Keratinocyte (primary cell): ENCODE measurements around the gene UNC13C. TPM values are rescaled to one million over a fixed set of nuclear protein-coding genes. Genes with fewer than 3 reads are reported as not detected.

Experiments
- DNase-seq: peaks from one replicate; pipeline ENCODE4 v3.0.0-alpha.2; 2011; ENCODE audit warnings: low read depth, missing footprints, low spot score
- FAIRE-seq: peaks from 2 replicates; lab custom pipeline; 2011; peaks lifted over from hg19 to GRCh38; lab: Jason Lieb, UNC
- H2AFZ ChIP-seq: 2 replicates; pipeline ENCODE4 v1.6.0; 2012; ENCODE audit warnings: low read length, control low read depth, inconsistent platforms; ENCODE audit not compliant: control insufficient read depth
- H3K27ac ChIP-seq: 2 replicates; pipeline ENCODE4 v1.5.1; 2011; ENCODE audit warnings: low read length; ENCODE audit not compliant: control insufficient read depth, insufficient read depth
- H3K27me3 ChIP-seq: 3 replicates; pipeline ENCODE4 v1.6.0; 2011; ENCODE audit warnings: low read length; ENCODE audit not compliant: control insufficient read depth, insufficient read depth; ENCODE audit errors: extremely low read depth
- H3K36me3 ChIP-seq, 2 experiments: 2 replicates in 1 of 2; 3 replicates in 1 of 2; pipeline ENCODE4 v1.5.1; 2011; ENCODE audit warnings: low read length in 2 of 2, mild to moderate bottlenecking in 1 of 2; ENCODE audit not compliant: control insufficient read depth in 2 of 2, insufficient read depth in 2 of 2; ENCODE audit errors: extremely low read depth in 1 of 2
- H3K4me1 ChIP-seq: 3 replicates; pipeline ENCODE4 v1.5.1; 2011; ENCODE audit warnings: low read length; ENCODE audit not compliant: control insufficient read depth, insufficient read depth; ENCODE audit errors: extremely low read depth
- H3K4me2 ChIP-seq: 3 replicates; pipeline ENCODE4 v1.6.0; 2011; ENCODE audit warnings: low read depth, low read length; ENCODE audit not compliant: control insufficient read depth, insufficient read depth; ENCODE audit errors: extremely low read depth
- H3K4me3 ChIP-seq, 3 experiments: fragments of 200-600 bp in 1 of 3; sonication (generic) in 1 of 3; 2 replicates in 2 of 3; 3 replicates in 1 of 3; pipeline ENCODE4 v1.5.1; 2011 to 2016; ENCODE audit warnings: low read length in 3 of 3, mild to moderate bottlenecking in 3 of 3, control low read depth in 2 of 3, inconsistent platforms in 1 of 3, low read depth in 1 of 3, mixed read lengths in 1 of 3, mixed run types in 1 of 3, moderate library complexity in 1 of 3; ENCODE audit not compliant: control insufficient read depth in 2 of 3, insufficient read depth in 2 of 3; ENCODE audit errors: extremely low read depth in 1 of 3
- H3K79me2 ChIP-seq: 2 replicates; pipeline ENCODE4 v1.6.0; 2012; ENCODE audit warnings: low read length; ENCODE audit not compliant: control insufficient read depth, insufficient read depth
- H3K9ac ChIP-seq: 3 replicates; pipeline ENCODE4 v1.6.0; 2011; ENCODE audit warnings: low read length; ENCODE audit not compliant: control insufficient read depth, insufficient read depth; ENCODE audit errors: extremely low read depth
- H3K9me1 ChIP-seq: 3 replicates; pipeline ENCODE4 v1.6.0; 2011; ENCODE audit warnings: low read length; ENCODE audit not compliant: control insufficient read depth, insufficient read depth; ENCODE audit errors: extremely low read depth
- H3K9me3 ChIP-seq: 2 replicates; pipeline ENCODE4 v1.5.1; 2012; ENCODE audit warnings: low read depth, low read length; ENCODE audit not compliant: control insufficient read depth
- H4K20me1 ChIP-seq: 3 replicates; pipeline ENCODE4 v1.6.0; 2011; ENCODE audit warnings: low read length; ENCODE audit not compliant: control insufficient read depth, insufficient read depth; ENCODE audit errors: extremely low read depth
- CTCF ChIP-seq, 3 experiments: IDR thresholded peaks in 1 of 3; conservative IDR thresholded peaks in 1 of 3; optimal IDR thresholded peaks in 1 of 3; 2 replicates in 2 of 3; 3 replicates in 1 of 3; pipeline versions ENCODE3 to v1.5.1; 2011; ENCODE audit warnings: low read length in 3 of 3, mild to moderate bottlenecking in 3 of 3, moderate library complexity in 2 of 3, control low read depth in 1 of 3, inconsistent platforms in 1 of 3; ENCODE audit not compliant: insufficient read depth in 2 of 3; ENCODE audit errors: extremely low read depth in 1 of 3
- EZH2 ChIP-seq: IDR thresholded peaks from one replicate; pipeline ENCODE4 v1.6.1; 2012; ENCODE audit warnings: inconsistent platforms, mild to moderate bottlenecking, low read length, moderate library complexity
- dilution Hi-C: fragments of 300-500 bp; cut with MboI; formaldehyde crosslinking; loops from one replicate; pipeline ENCODE4 v1.7.0; 2020; ENCODE audit warnings: low sequenced_read_pairs; ENCODE audit not compliant: extremely low pct_ligation_motif_present
- polyA plus RNA-seq, 5 experiments: library from polyadenylated mRNA; depleted of rRNA in 3 of 5; stranded (reverse) in 3 of 5; stranded (forward) in 1 of 5; unstranded in 1 of 5; fragments of >200 nt; gene quantifications; 1 replicate in 1 of 5; 2 replicates in 3 of 5; 3 replicates in 1 of 5; pipeline versions ENCODE4 v1.2.1 to v1.2.3, GENCODE V29; 2011 to 2012; ENCODE audit warnings: missing spikeins in 2 of 5, low read depth in 1 of 5, low replicate concordance in 1 of 5

The UNC13C gene
- polyA plus RNA-seq, 1 donor (not counting 4 experiments of a cell fraction or from before 2014, with no cell fraction given), result not detected

- no peaks in the 10 kb centered on the region for H4K20me1 ChIP-seq
- H3K9me3 ChIP-seq, result no peaks in the 10 kb centered on the region
- H2AFZ ChIP-seq, result no peak overlapping the region
- H3K4me2 ChIP-seq, result no peak overlapping the region
- H3K9ac ChIP-seq, result no peak overlapping the region
- no peak for TF ChIP-seq CTCF (optimal IDR thresholded peaks at IDR 0.05 in 1 of 3, IDR thresholded peaks at IDR 0.05 in 1 of 3, conservative IDR thresholded peaks at IDR 0.05 in 1 of 3; ENCODE audit: extremely low read depth in 1 of 3, insufficient read depth in 2 of 3, low read length in 3 of 3)
- TF ChIP-seq EZH2, result no peak
- no peaks in the 10 kb centered on the region for H3K36me3 ChIP-seq
- no peak overlapping the region for H3K27ac ChIP-seq
- H3K27me3 ChIP-seq, result no peaks in the 10 kb centered on the region
- no peak overlapping the region for H3K4me3 ChIP-seq
- no peaks in the 10 kb centered on the region for H3K4me1 ChIP-seq
- dilution Hi-C loops, result no loop called here
- no peaks in the 10 kb centered on the region for H3K79me2 ChIP-seq
- no peaks in the 10 kb centered on the region for H3K9me1 ChIP-seq
- DNase-seq (no peak), FAIRE-seq (no peak)
Measured at GRCh38 chr15:54681584-54681983, 703.3 kb downstream of the UNC13C start.

Other genes starting within 250 kb of the UNC13C start
- gene WDR72, start 218.8 kb upstream of the UNC13C start, polyA plus RNA-seq, result 0.01 to 0.03 TPM in 2 of 3 replicates, not detected in the other